Left ventricle myocardium inferior (tissue), 1 donor: ENCODE measurements around the gene TGM2. TPM values are rescaled to one million over a fixed set of nuclear protein-coding genes. Genes with fewer than 3 reads are reported as not detected.

Source experiments
- DNase-seq: peaks from one replicate; pipeline ENCODE4 v3.0.0-alpha.2; 2020
- H3K27ac ChIP-seq: fragments of 200-600 bp; replicated peaks from 2 replicates; pipeline ENCODE4 v1.8.0; 2021
- H3K27me3 ChIP-seq: fragments of 200-600 bp; 2 replicates; pipeline ENCODE4 v1.8.0; 2021; ENCODE audit warnings: low read depth
- H3K36me3 ChIP-seq: fragments of 200-600 bp; 2 replicates; pipeline ENCODE4 v1.8.0; 2021
- H3K4me1 ChIP-seq: fragments of 200-600 bp; 2 replicates; pipeline ENCODE4 v1.8.0; 2021
- H3K4me3 ChIP-seq: fragments of 200-600 bp; 2 replicates; pipeline ENCODE4 v1.8.0; 2021; ENCODE audit warnings: mild to moderate bottlenecking, moderate library complexity
- H3K9me3 ChIP-seq: fragments of 200-600 bp; replicated peaks from 2 replicates; pipeline ENCODE4 v1.8.0; 2021
- intact Hi-C: fragments of 100-400 bp; cut with micrococcal nuclease; formaldehyde crosslinking; loops from one replicate; pipeline ENCODE4 v1.11.0; 2022
- total RNA-seq: library from RNA; stranded (reverse); fragmentation: NEBNext Ultra II Directional; extraction: Animal tissue kit (Norgen Biotek cat#: 25700); gene quantifications from one replicate; pipeline ENCODE4 v1.2.1, GENCODE V29; 2021
- TF ChIP-seq, protein P1 (sequence below): fragments of 200-600 bp; IDR thresholded peaks from 2 replicates; pipeline ENCODE4 v1.8.0; 2021; ENCODE audit warnings: antibody characterized with exemption, mild to moderate bottlenecking, borderline replicate concordance
- donor health status: DM: no; HTN: yes; CAD: no; lungs with severe emphysema.

The TGM2 gene
- total RNA-seq, 1 donor from 2014 or later = 846 TPM

DNA sequence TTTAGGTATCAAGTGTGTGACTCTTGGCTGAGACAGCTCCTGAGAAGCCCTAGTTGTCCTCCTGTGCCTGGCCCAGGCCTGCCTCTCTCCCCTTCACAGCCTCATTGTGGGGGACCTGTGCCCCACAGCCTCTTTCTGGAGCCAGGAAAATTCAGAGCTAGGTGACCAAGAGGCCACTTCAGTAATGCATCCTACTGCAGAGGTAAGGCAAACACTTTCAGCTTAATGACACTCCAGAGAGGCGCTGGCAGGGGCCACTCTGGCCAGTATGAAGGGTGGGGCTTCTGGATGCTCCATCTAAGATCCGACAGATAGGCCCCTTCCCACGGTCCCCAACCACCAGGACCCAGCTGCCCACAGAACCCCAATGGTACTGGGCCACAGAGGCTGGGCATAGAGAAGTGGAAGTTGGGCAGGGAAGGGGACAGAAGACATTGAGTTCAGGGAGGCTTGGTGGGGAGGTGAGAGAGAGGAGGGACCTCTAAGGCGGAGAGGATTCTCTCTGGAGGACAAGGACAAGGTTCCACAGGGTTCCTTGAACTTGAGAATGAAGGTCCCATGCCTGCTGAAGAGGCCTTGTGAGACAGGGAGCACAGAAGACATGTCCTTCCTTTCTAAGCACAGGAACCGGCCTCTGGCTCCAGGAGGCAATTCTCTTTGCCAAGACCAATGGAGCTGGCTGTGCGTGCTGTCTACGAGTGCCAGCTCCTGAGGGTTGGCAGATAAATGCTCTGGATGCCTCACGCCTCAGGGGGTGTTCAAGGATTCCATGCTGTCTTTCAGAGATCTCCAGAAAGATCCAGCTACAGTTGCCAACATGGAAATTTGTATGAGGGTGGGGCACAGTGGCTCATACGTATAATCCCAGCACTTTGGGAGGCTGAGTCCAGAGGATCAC is 46.4 kb upstream of the TGM2 start:
- DNase-seq = peak; percentile 49
- Histone ChIP-seq H3K4me3 (no peak overlapping the region), H3K4me1 (peaks cover 41% of the 10 kb centered on the region), H3K36me3 (no peaks in the 10 kb centered on the region), H3K27ac (peak overlapping the region; percentile 79), H3K9me3 (peaks cover 11% of the 10 kb centered on the region), H3K27me3 (no peaks in the 10 kb centered on the region)
- TF ChIP-seq, protein P1, sequence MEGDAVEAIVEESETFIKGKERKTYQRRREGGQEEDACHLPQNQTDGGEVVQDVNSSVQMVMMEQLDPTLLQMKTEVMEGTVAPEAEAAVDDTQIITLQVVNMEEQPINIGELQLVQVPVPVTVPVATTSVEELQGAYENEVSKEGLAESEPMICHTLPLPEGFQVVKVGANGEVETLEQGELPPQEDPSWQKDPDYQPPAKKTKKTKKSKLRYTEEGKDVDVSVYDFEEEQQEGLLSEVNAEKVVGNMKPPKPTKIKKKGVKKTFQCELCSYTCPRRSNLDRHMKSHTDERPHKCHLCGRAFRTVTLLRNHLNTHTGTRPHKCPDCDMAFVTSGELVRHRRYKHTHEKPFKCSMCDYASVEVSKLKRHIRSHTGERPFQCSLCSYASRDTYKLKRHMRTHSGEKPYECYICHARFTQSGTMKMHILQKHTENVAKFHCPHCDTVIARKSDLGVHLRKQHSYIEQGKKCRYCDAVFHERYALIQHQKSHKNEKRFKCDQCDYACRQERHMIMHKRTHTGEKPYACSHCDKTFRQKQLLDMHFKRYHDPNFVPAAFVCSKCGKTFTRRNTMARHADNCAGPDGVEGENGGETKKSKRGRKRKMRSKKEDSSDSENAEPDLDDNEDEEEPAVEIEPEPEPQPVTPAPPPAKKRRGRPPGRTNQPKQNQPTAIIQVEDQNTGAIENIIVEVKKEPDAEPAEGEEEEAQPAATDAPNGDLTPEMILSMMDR = no peak
- intact Hi-C loops = no loop called here

DNA sequence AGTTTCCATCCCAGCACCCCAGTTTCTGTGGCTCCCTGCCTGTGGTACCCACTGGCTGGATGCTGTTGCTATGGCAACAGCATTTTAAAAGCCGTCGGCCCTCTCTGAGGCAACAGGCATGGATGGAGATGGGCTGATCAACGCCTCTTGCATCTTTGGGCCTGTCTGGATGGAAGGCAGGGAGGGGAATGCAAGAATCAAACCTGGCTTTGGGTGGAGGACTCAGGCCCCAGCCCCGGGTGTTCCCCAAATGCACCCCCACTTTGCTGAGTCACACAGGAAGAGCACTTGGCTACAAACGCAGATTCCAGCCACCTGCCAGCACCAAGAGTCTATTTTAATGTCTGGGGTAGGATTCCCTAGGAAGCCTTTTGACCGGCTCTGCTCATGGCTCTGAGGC is 45.7 kb upstream of the TGM2 start:
- Histone ChIP-seq H3K27ac (peak overlapping the region; percentile 79), H3K9me3 (peaks cover 16% of the 10 kb centered on the region), H3K4me1 (peaks cover 41% of the 10 kb centered on the region), H3K4me3 (no peak overlapping the region), H3K36me3 (no peaks in the 10 kb centered on the region), H3K27me3 (no peaks in the 10 kb centered on the region)
- TF ChIP-seq, protein P1 = no peak
- intact Hi-C loops = no loop called here
- no peak for DNase-seq

DNA sequence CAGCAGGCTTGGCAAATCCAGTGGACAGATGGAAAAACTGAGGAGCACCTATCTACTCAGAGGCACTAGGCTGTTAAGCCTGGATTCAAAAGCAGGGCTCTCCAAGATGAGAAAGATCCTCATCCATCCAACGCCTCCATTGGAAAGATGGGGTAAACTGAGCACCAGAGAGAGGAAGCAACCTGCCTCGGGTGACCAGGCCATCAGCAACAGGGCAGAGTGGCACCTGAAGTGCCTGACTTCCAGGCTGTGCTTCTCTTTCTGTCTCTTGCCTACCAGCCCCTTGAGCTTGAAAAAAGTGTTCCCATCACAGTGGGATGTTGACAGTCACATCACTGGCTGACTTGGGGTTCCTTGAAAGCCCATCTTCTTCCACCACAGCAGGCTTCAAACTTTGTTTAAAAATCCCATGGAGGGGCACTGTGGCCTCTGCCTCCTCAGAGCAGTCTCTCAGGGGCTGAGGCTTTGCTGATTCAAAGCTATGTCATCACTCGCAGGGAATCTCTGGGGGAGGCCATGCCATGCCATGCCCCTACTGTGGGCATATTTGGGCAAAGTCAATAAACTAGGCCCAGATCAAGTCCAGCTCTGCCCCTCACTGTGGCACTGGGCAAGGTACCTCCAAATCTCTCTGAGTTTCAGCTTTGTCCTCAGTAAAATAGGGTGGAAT is 44.8 kb upstream of the TGM2 start:
- intact Hi-C loops = no loop called here

DNA sequence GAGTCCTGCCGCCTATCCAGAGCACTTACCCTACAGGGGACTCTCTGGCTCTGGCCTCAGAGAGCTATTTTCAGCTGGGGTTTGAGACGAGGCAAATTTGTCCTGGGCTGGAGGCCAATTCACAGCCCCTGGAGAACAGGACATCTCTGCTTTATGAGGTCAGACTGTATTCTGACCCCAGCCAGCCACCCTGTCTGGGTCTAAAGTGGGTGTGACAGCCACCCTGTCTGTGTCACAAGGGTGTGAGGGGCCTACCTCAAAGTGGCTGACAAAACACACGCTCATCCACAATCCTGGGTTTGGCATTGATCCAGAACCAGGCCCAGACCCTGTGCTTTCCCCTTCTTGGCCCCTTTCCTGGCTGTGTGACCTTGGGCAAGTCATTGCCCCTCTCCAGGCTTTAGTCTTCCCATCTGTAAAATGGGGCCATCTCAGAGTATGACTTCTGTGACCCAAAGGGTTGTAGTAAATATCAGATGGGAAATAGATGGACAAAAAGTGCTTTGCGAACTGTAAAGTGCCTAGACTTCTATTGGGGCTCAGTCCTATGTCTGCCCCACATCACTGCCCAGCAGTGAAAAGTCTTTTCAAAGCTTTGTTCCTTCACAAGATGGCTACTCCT is 44.1 kb upstream of the TGM2 start:
- intact Hi-C loops = no loop called here
- Histone ChIP-seq H3K27me3 (no peaks in the 10 kb centered on the region), H3K9me3 (peaks cover 16% of the 10 kb centered on the region), H3K4me1 (peaks cover 41% of the 10 kb centered on the region), H3K4me3 (no peak overlapping the region), H3K36me3 (no peaks in the 10 kb centered on the region), H3K27ac (peak overlapping the region; percentile 79)
- DNase-seq = peak; percentile 82
- TF ChIP-seq, protein P1 = no peak

More for the DNA sequence above, 44.8 kb upstream of the TGM2 start:
- H3K4me3 ChIP-seq = no peak overlapping the region
- no peaks in the 10 kb centered on the region for H3K36me3 ChIP-seq
- no peaks in the 10 kb centered on the region for H3K27me3 ChIP-seq
- peak overlapping the region; percentile 79 for H3K27ac ChIP-seq
- H3K4me1 ChIP-seq = peaks cover 41% of the 10 kb centered on the region
- DNase-seq = no peak
- TF ChIP-seq, protein P1 = no peak
- H3K9me3 ChIP-seq = peaks cover 16% of the 10 kb centered on the region

DNA sequence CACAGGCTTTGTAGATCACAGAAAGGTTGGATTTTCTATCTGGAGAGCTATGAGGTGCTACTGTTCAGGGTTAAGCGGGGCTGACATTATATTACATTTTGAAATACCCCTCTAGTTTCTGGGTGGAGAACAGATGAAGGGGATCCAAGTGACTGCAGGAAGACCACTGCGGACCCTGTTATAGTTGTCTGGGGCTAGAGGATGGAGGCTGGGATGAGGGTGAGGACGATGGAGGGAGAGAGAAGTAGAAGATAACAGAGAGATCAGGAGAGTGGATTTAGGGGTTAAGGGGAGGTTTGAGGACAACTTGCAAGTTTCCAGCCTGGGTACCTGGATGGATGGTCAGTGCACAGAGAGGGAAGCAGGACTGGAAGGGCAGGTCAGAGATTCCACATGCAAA is 43.5 kb upstream of the TGM2 start:
- TF ChIP-seq, protein P1 = no peak
- Histone ChIP-seq H3K27me3 (no peaks in the 10 kb centered on the region), H3K4me1 (peaks cover 41% of the 10 kb centered on the region), H3K36me3 (no peaks in the 10 kb centered on the region), H3K27ac (peak overlapping the region; percentile 79), H3K4me3 (no peak overlapping the region), H3K9me3 (peaks cover 16% of the 10 kb centered on the region)
- intact Hi-C loops = no loop called here
- DNase-seq = no peak
